K562 (cell line): ENCODE measurements around the gene SS18L1. TPM values are rescaled to one million over a fixed set of nuclear protein-coding genes. Genes with fewer than 3 reads are reported as not detected.
A peak's percentile ranks its signal among the peaks of the same experiment; 100 is the strongest.

Experiments used
- GTF2F1 ChIP-seq: IDR thresholded peaks from 2 replicates; pipeline ENCODE4 v1.6.1; 2011; ENCODE audit warnings: low read depth, low read length, improper control_type of control experiment
- POLR3A ChIP-seq: IDR thresholded peaks from 2 replicates; pipeline ENCODE4 v1.6.1; 2011; ENCODE audit warnings: borderline replicate concordance, mild to moderate bottlenecking, moderate library complexity; ENCODE audit not compliant: insufficient read length, insufficient read depth; ENCODE audit errors: extremely low read depth
- RAD21 ChIP-seq, 2 experiments: fragments of 250-450 bp in 1 of 2; fragments of 450-650 bp in 1 of 2; sonication (Bioruptor Pico) in 1 of 2; formaldehyde crosslinking in 1 of 2; IDR thresholded peaks in 1 of 2; conservative IDR thresholded peaks in 1 of 2; 2 replicates each; pipeline versions ENCODE4 v1.4.0 to v1.8.0; 2020 to 2022; ENCODE audit warnings: mild to moderate bottlenecking in 2 of 2, moderate library complexity in 1 of 2
- SMARCA4 ChIP-seq: fragments of 450-650 bp; IDR thresholded peaks from 2 replicates; pipeline ENCODE4 v1.6.1; 2016
- ZNF134 ChIP-seq: fragments of 250-450 bp; sonication (Bioruptor Pico); conservative IDR thresholded peaks from 2 replicates; pipeline ENCODE4 v1.4.0; 2020
- ZNF212 ChIP-seq: fragments of 450-650 bp; formaldehyde crosslinking; IDR thresholded peaks from 2 replicates; pipeline ENCODE4 v1.4.0; 2020; ENCODE audit warnings: mild to moderate bottlenecking
- polyA plus RNA-seq, 8 experiments: library from polyadenylated mRNA; depleted of rRNA in 4 of 8; stranded (reverse) in 5 of 8; unstranded in 3 of 8; fragments of >200 nt; fragmentation: Nextera tagmentation in 2 of 8; fragmentation: Illumina TruSeq in 1 of 8; extraction: Ambion mirVana in 2 of 8; extraction: Trizol in 1 of 8; gene quantifications; 2 replicates each; pipeline versions ENCODE4 v1.2.1 to v1.2.3, GENCODE V29; 2011 to 2014; ENCODE audit warnings: inconsistent platforms in 1 of 8, missing spikeins in 1 of 8
- total RNA-seq, 7 experiments: library from RNA; depleted of rRNA in 6 of 7; stranded (reverse); fragments of >200 nt in 6 of 7; fragmentation: Illumina TruSeq in 2 of 7; extraction: Trizol in 2 of 7; gene quantifications; 2 replicates each; pipeline versions ENCODE4 v1.2.1 to v1.2.3, GENCODE V29; 2011 to 2021; ENCODE audit warnings: low replicate concordance in 1 of 7
- TF ChIP-seq, protein P1 (sequence below), 3 experiments: IDR thresholded peaks in 2 of 3; conservative IDR thresholded peaks in 1 of 3; 2 replicates each; pipeline ENCODE4 v1.5.1; 2011 to 2012; ENCODE audit warnings: low read length in 3 of 3, mild to moderate bottlenecking in 3 of 3, control low read depth in 2 of 3, improper control_type of control experiment in 1 of 3, inconsistent platforms in 1 of 3, low read depth in 1 of 3, mixed read lengths in 1 of 3, moderate library complexity in 1 of 3; ENCODE audit not compliant: insufficient read depth in 2 of 3
- TF ChIP-seq, protein P2 (sequence below), 2 experiments: fragments of 450-650 bp in 1 of 2; sonication (generic) in 1 of 2; formaldehyde crosslinking in 1 of 2; IDR thresholded peaks in 1 of 2; conservative IDR thresholded peaks in 1 of 2; 2 replicates each; pipeline versions ENCODE4 v1.6.1 to v1.8.1; 2016 to 2023; ENCODE audit warnings: mild to moderate bottlenecking in 2 of 2, moderate library complexity in 2 of 2, inconsistent platforms in 1 of 2, missing genetic modification reagents in 1 of 2

Gene SS18L1
- total and polyA plus RNA-seq, 9 of the 15 experiments (the other 6 are each of a cell fraction or from before 2014, with no cell fraction given), result 2.7 to 28.3 (median 15.1) TPM

- no peak for TF ChIP-seq SMARCA4
- TF ChIP-seq, protein P1, sequence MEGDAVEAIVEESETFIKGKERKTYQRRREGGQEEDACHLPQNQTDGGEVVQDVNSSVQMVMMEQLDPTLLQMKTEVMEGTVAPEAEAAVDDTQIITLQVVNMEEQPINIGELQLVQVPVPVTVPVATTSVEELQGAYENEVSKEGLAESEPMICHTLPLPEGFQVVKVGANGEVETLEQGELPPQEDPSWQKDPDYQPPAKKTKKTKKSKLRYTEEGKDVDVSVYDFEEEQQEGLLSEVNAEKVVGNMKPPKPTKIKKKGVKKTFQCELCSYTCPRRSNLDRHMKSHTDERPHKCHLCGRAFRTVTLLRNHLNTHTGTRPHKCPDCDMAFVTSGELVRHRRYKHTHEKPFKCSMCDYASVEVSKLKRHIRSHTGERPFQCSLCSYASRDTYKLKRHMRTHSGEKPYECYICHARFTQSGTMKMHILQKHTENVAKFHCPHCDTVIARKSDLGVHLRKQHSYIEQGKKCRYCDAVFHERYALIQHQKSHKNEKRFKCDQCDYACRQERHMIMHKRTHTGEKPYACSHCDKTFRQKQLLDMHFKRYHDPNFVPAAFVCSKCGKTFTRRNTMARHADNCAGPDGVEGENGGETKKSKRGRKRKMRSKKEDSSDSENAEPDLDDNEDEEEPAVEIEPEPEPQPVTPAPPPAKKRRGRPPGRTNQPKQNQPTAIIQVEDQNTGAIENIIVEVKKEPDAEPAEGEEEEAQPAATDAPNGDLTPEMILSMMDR (IDR thresholded peaks at IDR 0.05 in 2 of 3, conservative IDR thresholded peaks at IDR 0.05 in 1 of 3; ENCODE audit: insufficient read depth in 2 of 3, low read depth in 1 of 3, low read length in 3 of 3), result peak; percentile 46 to 54 (median 49); a peak in 5 of 6 replicates
- no peak for TF ChIP-seq POLR3A
- peak in 1 of 2 experiments; percentile 40; a peak in 2 of 4 replicates for TF ChIP-seq RAD21 (CRISPR knock-in tag; conservative IDR thresholded peaks at IDR 0.05 in 1 of 2, IDR thresholded peaks at IDR 0.05 in 1 of 2)
- TF ChIP-seq ZNF134, result no peak
- no peak for TF ChIP-seq GTF2F1
- TF ChIP-seq, protein P2, sequence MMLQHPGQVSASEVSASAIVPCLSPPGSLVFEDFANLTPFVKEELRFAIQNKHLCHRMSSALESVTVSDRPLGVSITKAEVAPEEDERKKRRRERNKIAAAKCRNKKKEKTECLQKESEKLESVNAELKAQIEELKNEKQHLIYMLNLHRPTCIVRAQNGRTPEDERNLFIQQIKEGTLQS (IDR thresholded peaks at IDR 0.05), result no peak
- TF ChIP-seq, protein P2 (CRISPR knock-in tag; conservative IDR thresholded peaks at IDR 0.05), result no peak
- no peak for TF ChIP-seq ZNF212 (CRISPR knock-in tag)
These were observed 65.5 kb downstream of the SS18L1 start (continued) for GRCh38 chr20:62208795-62209755.
